T-helper 2 cell treated with Interferon-gamma antibody and Interleukin-4, amounts not matched to agents 100 ng/mL and 5 ng/mL, for 36 hours (primary cell): Measurements from ENCODE around the gene SGF29. TPM values are rescaled to one million over a fixed set of nuclear protein-coding genes. Genes with fewer than 3 reads are reported as not detected.

Experiments used
- total RNA-seq: library from RNA; stranded (reverse); gene quantifications from 2 replicates; pipeline ENCODE4 v1.2.3, GENCODE V29; 2022

Gene SGF29
- total RNA-seq, 1 donor from 2014 or later: 43.4 TPM

Other genes with a start within 250 kb of the SGF29 start
- 2.0 and 2.1 TPM in 2 replicates for gene NPIPB6, start 190.4 kb upstream of the SGF29 start, total RNA-seq
- gene EIF3CL, start 150.1 kb upstream of the SGF29 start, total RNA-seq: 104 and 115 TPM in 2 replicates
- gene NPIPB7, start 81.6 kb upstream of the SGF29 start, total RNA-seq: 0.43 and 0.66 TPM in 2 replicates
- 52.1 and 52.5 TPM in 2 replicates for gene CLN3, start 61.8 kb upstream of the SGF29 start, total RNA-seq
- gene APOBR, start 59.3 kb upstream of the SGF29 start, total RNA-seq: 23.1 and 24.0 TPM in 2 replicates
- gene IL27, start 47.1 kb upstream of the SGF29 start, total RNA-seq: not detected in 2 replicates
- gene NUPR1, start 14.9 kb upstream of the SGF29 start, total RNA-seq: not detected in 2 replicates
- gene SULT1A2, start 43.1 kb downstream of the SGF29 start, total RNA-seq: 0.30 and 0.45 TPM in 2 replicates
- gene SULT1A1, start 56.1 kb downstream of the SGF29 start, total RNA-seq: 7.4 and 10.0 TPM in 2 replicates
- gene NPIPB8, start 84.1 kb downstream of the SGF29 start, total RNA-seq: 0.98 and 1.6 TPM in 2 replicates
- 773 and 800 TPM in 2 replicates for gene EIF3C, start 157.5 kb downstream of the SGF29 start, total RNA-seq
- gene NPIPB9, start 197.9 kb downstream of the SGF29 start, total RNA-seq: 5.4 and 6.3 TPM in 2 replicates